Neuronal stem cell (in vitro differentiated cells): Measurements from ENCODE around the gene TNNC1.

ENCODE experiments used
- DNase-seq: peaks from one replicate; pipeline ENCODE4 v3.0.0-alpha.2; 2013; ENCODE audit warnings: low spot score
- H2AFZ ChIP-seq: one replicate; pipeline ENCODE4 v1.6.1; 2013; ENCODE audit warnings: mild to moderate bottlenecking, low read length, inconsistent platforms
- H2AK5ac ChIP-seq: 2 replicates; pipeline ENCODE4 v1.6.1; 2013; ENCODE audit warnings: low read depth, mild to moderate bottlenecking, inconsistent platforms, low read length, moderate library complexity, mixed read lengths
- H2BK120ac ChIP-seq: 2 replicates; pipeline ENCODE4 v1.6.1; 2013; ENCODE audit warnings: low read depth, mild to moderate bottlenecking, inconsistent platforms, low read length, moderate library complexity, mixed read lengths
- H2BK12ac ChIP-seq: one replicate; pipeline ENCODE4 v1.6.1; 2013; ENCODE audit warnings: low read length, inconsistent platforms
- H2BK15ac ChIP-seq: 2 replicates; pipeline ENCODE4 v1.6.1; 2013; ENCODE audit warnings: mild to moderate bottlenecking, low read length, inconsistent platforms, mixed read lengths
- H2BK5ac ChIP-seq: one replicate; pipeline ENCODE4 v1.6.1; 2013; ENCODE audit warnings: inconsistent platforms, mild to moderate bottlenecking, low read length, moderate library complexity
- H3K14ac ChIP-seq: one replicate; pipeline ENCODE4 v1.6.1; 2013; ENCODE audit warnings: low read length, inconsistent platforms
- H3K18ac ChIP-seq: 2 replicates; pipeline ENCODE4 v1.6.1; 2013; ENCODE audit warnings: low read length, inconsistent platforms
- H3K23ac ChIP-seq: 2 replicates; pipeline ENCODE4 v1.6.1; 2013; ENCODE audit warnings: low read depth, mild to moderate bottlenecking, mixed read lengths, low read length, inconsistent platforms; ENCODE audit not compliant: poor library complexity
- H3K27ac ChIP-seq: replicated peaks from 3 replicates; pipeline ENCODE4 v1.5.1; 2013; ENCODE audit warnings: low read length, inconsistent platforms
- H3K27me3 ChIP-seq, 3 experiments: 2 replicates each; pipeline ENCODE4 v1.6.1; 2013; ENCODE audit warnings: low read length in 3 of 3, mild to moderate bottlenecking in 2 of 3, inconsistent platforms in 1 of 3, low read depth in 1 of 3, mixed read lengths in 1 of 3, moderate library complexity in 1 of 3; ENCODE audit not compliant: control insufficient read depth in 3 of 3, insufficient read depth in 3 of 3
- H3K36me3 ChIP-seq, 2 donors: replicated peaks in 1 of 2; 2 replicates each; pipeline ENCODE4 v1.6.1; 2013; ENCODE audit warnings: low read length in 2 of 2; ENCODE audit not compliant: control insufficient read depth in 2 of 2, insufficient read depth in 2 of 2
- H3K4ac ChIP-seq: 2 replicates; pipeline ENCODE4 v1.6.1; 2013; ENCODE audit warnings: inconsistent platforms, mild to moderate bottlenecking, low read length, moderate library complexity
- H3K4me1 ChIP-seq, 2 donors: 1 replicate in 1 of 2; 2 replicates in 1 of 2; pipeline ENCODE4 v1.6.1; 2013; ENCODE audit warnings: low read length in 2 of 2, low read depth in 1 of 2; ENCODE audit not compliant: control insufficient read depth in 2 of 2, insufficient read depth in 1 of 2
- H3K4me2 ChIP-seq: one replicate; pipeline ENCODE4 v1.6.1; 2013; ENCODE audit warnings: mild to moderate bottlenecking, low read length, inconsistent platforms; ENCODE audit not compliant: insufficient read depth, poor library complexity, severe bottlenecking
- H3K4me3 ChIP-seq, 2 donors: 2 replicates each; pipeline ENCODE4 v1.5.1; 2013; ENCODE audit warnings: low read length in 2 of 2, mild to moderate bottlenecking in 2 of 2, inconsistent platforms in 1 of 2, moderate library complexity in 1 of 2
- H3K79me1 ChIP-seq: one replicate; pipeline ENCODE4 v1.6.1; 2013; ENCODE audit warnings: low read depth, mild to moderate bottlenecking, inconsistent platforms, low read length, moderate library complexity
- H3K9ac ChIP-seq: one replicate; pipeline ENCODE4 v1.6.1; 2013; ENCODE audit warnings: mild to moderate bottlenecking, low read depth, low read length, inconsistent platforms; ENCODE audit not compliant: poor library complexity
- H3K9me3 ChIP-seq, 2 donors: replicated peaks in 1 of 2; 2 replicates each; pipeline versions ENCODE3 to v1.6.1; 2013; ENCODE audit warnings: low read length in 2 of 2, mild to moderate bottlenecking in 2 of 2, inconsistent platforms in 1 of 2, low read depth in 1 of 2, mixed read lengths in 1 of 2, moderate library complexity in 1 of 2; ENCODE audit not compliant: control insufficient read depth in 2 of 2, insufficient read depth in 1 of 2
- H4K8ac ChIP-seq: one replicate; pipeline ENCODE4 v1.6.1; 2013; ENCODE audit warnings: low read depth, mild to moderate bottlenecking, inconsistent platforms, low read length, moderate library complexity
- H4K91ac ChIP-seq: one replicate; pipeline ENCODE4 v1.6.1; 2013; ENCODE audit warnings: low read length, low read depth, mild to moderate bottlenecking, inconsistent platforms; ENCODE audit not compliant: poor library complexity
- WGBS, 2 donors: extraction: QIAGEN DNeasy Blood & Tissue Kit; methylation state at CpG; one replicate each; pipeline ENCODE4 v1.1.7; 2013; ENCODE audit warnings: missing lambda C conversion rate in 2 of 2, mixed read lengths in 1 of 2; ENCODE audit not compliant: insufficient read length in 2 of 2, insufficient replicate concordance in 1 of 2; ENCODE audit errors: extremely low coverage in 2 of 2; 5-methylcytosine and 5-hydroxymethylcytosine counted together

TNNC1 gene

DNA sequence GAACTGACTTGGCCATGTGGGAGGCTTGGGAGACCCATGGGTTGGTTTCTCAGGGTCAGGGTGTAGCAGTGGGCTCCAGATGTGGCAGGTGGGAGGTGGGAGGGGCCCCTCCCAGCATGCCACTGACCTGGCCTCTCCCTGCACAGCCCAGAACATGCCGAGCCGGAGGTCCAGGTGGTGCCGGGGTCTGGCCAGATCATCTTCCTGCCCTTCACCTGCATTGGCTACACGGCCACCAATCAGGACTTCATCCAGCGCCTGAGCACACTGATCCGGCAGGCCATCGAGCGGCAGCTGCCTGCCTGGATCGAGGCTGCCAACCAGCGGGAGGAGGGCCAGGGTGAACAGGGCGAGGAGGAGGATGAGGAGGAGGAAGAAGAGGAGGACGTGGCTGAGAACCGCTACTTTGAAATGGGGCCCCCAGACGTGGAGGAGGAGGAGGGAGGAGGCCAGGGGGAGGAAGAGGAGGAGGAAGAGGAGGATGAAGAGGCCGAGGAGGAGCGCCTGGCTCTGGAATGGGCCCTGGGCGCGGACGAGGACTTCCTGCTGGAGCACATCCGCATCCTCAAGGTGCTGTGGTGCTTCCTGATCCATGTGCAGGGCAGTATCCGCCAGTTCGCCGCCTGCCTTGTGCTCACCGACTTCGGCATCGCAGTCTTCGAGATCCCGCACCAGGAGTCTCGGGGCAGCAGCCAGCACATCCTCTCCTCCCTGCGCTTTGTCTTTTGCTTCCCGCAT is 33.4 kb upstream of the TNNC1 start:
- H3K4me1 ChIP-seq, result peaks cover 4 to 18% of the 10 kb centered on the region in 2 donors
- H3K4ac ChIP-seq, result no peak overlapping the region
- H3K79me1 ChIP-seq, result peaks cover 1% of the 10 kb centered on the region
- H4K91ac ChIP-seq, result no peak overlapping the region
- no peak overlapping the region for H2AFZ ChIP-seq
- no peak overlapping the region for H2BK120ac ChIP-seq
- no peak overlapping the region for H2BK12ac ChIP-seq
- H2AK5ac ChIP-seq, result no peak overlapping the region
- no peak overlapping the region for H3K4me3 ChIP-seq
- H3K27ac ChIP-seq, result no peak overlapping the region
- no CpG with 5 or more reads among the region's 31 CpGs for WGBS, 2 donors
- H3K9ac ChIP-seq, result peak overlapping the region; percentile 21
- DNase-seq, result no peak
- no peak overlapping the region for H3K18ac ChIP-seq
- no peaks in the 10 kb centered on the region for H3K9me3 ChIP-seq
- H3K36me3 ChIP-seq, result peaks cover 74 to 97% of the 10 kb centered on the region in 2 donors
- no peak overlapping the region for H3K4me2 ChIP-seq
- H4K8ac ChIP-seq, result no peak overlapping the region
- H3K23ac ChIP-seq, result no peak overlapping the region
- H2BK5ac ChIP-seq, result no peak overlapping the region
- no peak overlapping the region for H2BK15ac ChIP-seq
- H3K27me3 ChIP-seq, result no peaks in the 10 kb centered on the region
- H3K14ac ChIP-seq, result peak overlapping the region; percentile 3

DNA sequence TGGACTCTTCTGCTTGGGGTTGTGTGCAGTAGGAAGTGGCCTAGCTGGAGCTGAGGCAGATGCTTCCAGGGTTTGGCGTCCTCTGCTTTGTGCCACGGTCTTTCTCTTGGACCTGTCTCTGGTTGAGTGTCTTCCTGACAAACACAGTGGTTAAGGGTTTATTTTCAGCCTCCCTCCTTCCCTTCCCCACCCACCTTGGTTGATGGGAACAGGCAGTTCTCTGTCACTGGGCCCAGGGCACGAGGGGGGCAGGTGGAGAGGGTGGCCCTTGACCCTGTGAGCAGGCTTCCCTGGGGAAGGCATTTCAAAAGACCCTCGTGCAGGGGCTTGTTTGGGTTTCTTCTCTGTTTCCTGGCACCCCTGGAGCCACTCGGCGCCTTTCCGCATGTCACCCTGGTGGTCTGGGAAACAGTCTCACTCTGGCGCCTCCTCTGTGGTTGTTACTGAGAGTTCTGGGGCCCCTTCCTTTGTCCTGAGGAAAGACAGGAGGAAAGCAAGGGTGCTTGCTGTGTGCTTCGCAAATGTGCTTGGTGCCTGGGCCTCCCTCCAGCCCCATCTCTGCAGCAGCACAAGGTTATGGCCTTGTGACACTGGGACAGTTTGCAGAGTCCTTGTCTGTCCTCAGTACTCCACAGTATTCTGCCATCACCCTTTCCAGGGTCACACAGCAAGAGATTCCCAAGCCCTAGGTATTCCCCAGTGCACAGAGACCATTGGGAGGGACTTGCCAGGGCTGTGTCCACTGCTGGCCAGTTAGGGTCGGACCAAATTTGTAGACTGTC is 31.0 kb upstream of the TNNC1 start:
- H4K91ac ChIP-seq, result no peak overlapping the region
- no peak overlapping the region for H2AFZ ChIP-seq
- H3K18ac ChIP-seq, result no peak overlapping the region
- H3K9ac ChIP-seq, result no peak overlapping the region
- no peak overlapping the region for H3K4me2 ChIP-seq
- H3K23ac ChIP-seq, result no peak overlapping the region
- H2BK15ac ChIP-seq, result no peak overlapping the region
- H3K27me3 ChIP-seq, result no peaks in the 10 kb centered on the region
- no peak overlapping the region for H2BK12ac ChIP-seq
- H3K9me3 ChIP-seq, result no peaks in the 10 kb centered on the region
- no peak for DNase-seq
- H4K8ac ChIP-seq, result no peak overlapping the region
- peaks cover 4 to 18% of the 10 kb centered on the region in 2 donors for H3K4me1 ChIP-seq
- WGBS, 2 donors, result no CpG with 5 or more reads among the region's 10 CpGs
- H3K79me1 ChIP-seq, result peaks cover 1% of the 10 kb centered on the region
- H2BK120ac ChIP-seq, result no peak overlapping the region
- H2AK5ac ChIP-seq, result no peak overlapping the region
- H3K4ac ChIP-seq, result no peak overlapping the region
- H3K36me3 ChIP-seq, result peaks cover 73 to 97% of the 10 kb centered on the region in 2 donors
- H3K27ac ChIP-seq, result no peak overlapping the region
- H3K4me3 ChIP-seq, result no peak overlapping the region
- no peak overlapping the region for H3K14ac ChIP-seq
- no peak overlapping the region for H2BK5ac ChIP-seq

DNA sequence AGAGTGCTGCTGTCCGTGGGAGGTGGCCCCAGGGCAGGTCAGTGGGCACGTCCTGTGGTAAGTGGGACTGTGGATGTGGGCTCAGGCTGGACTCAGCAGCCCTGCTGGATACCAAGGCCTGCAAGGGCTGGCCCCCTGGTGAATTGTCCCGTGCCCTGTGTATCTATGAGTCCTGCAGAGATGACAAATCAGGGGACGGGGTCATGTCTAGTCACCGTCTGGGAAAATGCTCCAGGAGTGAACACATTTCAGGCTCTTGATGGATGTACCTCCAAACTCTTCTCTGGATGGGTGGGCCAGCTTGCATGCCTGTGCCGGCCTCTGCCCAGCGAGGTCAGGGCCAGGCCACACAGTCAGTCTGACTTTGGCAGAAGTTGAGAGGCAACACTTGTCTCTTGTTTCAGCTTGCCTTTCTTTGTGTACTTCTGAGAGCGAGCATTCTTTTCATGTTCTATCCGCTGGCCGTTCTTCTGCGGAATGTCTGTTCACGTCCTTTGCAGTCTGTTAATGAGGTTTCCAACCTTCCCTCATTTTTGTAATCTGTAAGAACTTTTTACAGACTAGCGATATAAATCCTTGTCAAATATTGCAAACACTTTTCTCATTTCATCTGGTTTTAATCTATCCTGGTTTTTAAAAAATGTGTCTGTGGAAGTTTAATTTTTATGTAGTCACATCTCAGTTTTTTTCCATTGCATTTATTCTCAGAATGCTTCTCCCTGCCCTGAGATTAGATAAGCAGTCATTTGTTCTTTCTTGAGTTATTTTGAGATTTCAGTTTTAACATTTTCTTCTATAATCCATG is 29.9 kb upstream of the TNNC1 start:
- H4K91ac ChIP-seq, result no peak overlapping the region
- H3K4me3 ChIP-seq, result no peak overlapping the region
- H2BK15ac ChIP-seq, result no peak overlapping the region
- H4K8ac ChIP-seq, result no peak overlapping the region
- H3K79me1 ChIP-seq, result peaks cover 1% of the 10 kb centered on the region
- no peak overlapping the region for H3K4me2 ChIP-seq
- no peak for DNase-seq
- no CpG with 5 or more reads among the region's 13 CpGs for WGBS, 2 donors
- H3K4me1 ChIP-seq, result peaks cover 4 to 18% of the 10 kb centered on the region in 2 donors
- no peaks in the 10 kb centered on the region for H3K9me3 ChIP-seq
- H3K9ac ChIP-seq, result peak overlapping the region; percentile 78
- H2AK5ac ChIP-seq, result peak overlapping the region; percentile 27
- H2BK12ac ChIP-seq, result no peak overlapping the region
- peak overlapping the region; percentile 49 for H3K23ac ChIP-seq
- peaks cover 73 to 97% of the 10 kb centered on the region in 2 donors for H3K36me3 ChIP-seq
- no peak overlapping the region for H3K18ac ChIP-seq
- no peak overlapping the region for H2BK120ac ChIP-seq
- H2AFZ ChIP-seq, result no peak overlapping the region
- no peak overlapping the region for H3K14ac ChIP-seq
- H3K27me3 ChIP-seq, result no peaks in the 10 kb centered on the region
- H2BK5ac ChIP-seq, result peak overlapping the region; percentile 26
- H3K4ac ChIP-seq, result no peak overlapping the region
- no peak overlapping the region for H3K27ac ChIP-seq
